GM19240 (cell line): ENCODE data around the gene ZBTB17.

Experiments used
- DNase-seq: peaks from one replicate; pipeline ENCODE4 v3.0.0; 2011; ENCODE audit warnings: low spot score; ENCODE audit not compliant: insufficient read length

The ZBTB17 gene

DNA sequence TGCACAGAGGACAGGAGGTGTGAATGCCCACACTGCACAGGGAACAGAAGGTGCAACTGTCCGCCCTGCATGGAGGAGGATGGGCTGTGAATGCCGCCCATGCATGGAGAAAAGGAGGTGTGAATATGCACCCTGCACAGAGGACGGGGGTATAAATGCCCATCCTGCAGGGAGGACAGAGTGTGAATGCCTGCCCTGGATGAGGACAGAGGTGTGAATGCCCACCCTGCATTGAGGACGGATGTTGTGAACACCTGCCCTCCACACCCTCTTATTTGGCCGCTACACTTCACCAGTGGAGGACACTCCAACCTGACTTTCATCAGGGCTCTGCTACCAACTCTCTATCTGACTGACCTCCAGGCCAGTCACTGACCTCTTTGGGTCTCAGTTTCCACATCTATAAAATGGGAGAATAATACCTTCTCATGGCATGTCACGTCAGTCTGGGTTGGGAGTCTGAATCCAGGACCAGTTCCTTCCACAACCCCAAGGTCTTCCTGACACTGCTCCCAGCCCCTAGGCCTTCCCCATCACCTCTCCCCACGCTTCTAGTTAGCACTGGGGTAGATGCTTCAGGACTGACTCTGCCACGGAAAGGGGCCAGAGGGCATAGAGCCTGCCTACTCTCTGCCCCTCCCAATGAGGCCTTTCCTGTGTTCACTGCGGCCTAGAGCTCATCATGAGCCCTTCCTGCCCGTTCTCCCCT, 28.4 kb downstream of the ZBTB17 start:
- no peak for DNase-seq

DNA sequence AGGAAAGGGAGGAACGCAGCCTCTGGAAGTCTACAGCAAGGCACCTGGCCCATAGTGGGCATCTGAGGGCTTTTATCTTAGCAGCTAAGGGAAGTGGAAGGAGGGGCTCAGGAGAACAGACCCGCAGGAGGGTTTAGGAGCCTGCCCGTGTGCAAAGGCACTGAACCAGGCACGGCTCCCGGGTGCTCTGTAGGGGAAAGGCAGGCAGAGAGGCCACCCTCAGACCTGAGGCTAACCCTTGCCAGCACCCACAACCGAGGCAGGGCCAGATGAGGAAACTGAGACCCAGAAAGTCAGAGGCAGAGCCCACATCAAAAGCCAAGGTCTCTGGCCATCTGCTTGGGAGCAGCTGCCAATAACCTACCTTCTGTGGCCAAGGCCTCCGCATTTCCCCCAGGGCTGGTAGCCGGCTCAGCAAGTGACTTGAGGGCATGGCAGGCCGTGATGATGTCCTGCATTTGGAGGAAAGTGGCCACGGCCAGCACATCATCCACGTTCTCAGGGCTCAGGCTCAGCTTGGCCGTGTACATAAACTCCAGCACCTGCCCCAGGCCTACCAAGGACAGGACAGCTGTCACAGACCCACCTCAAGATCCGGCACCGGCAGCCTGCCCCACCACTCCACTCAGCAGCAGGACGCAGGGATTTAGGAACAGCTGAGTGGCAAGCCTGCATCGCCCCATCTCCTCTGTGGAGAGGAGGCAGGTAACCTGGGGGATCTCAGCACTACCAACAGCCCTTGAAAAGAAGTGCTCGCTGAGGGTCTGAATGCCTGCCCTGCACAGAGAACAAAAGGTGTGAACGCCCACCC, 29.1 kb downstream of the ZBTB17 start:
- no peak for DNase-seq

DNA sequence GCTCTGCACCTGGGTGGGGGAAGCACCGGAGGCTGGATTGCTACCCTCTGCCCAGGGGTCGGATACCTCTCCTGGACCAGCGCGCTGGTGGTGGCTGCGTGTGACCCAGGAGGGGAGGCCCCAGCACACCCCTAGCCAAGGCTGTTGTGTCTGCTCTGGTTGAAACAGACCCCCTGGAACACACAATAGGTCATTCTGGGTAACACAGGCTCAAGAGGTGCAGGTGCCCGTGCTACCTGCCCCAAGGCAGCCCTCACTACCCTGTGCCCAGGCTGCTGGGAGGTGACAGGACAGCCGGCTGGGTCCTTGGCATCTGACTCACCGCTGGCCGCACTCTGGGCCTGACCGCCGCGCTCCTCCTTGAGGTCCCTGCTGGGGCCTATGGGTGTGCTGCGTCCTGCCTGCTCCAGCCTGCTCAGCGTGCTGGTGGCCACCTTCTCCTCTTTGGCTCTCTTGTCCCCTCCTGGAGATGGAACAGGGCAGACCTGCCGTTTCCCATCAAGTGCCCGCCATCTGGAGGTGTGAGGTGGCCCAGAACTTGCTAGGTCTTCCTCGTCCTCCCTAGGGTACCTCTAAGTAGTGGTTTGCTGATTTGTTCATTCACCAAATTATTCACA, 30.0 kb downstream of the ZBTB17 start:
- no peak for DNase-seq

DNA sequence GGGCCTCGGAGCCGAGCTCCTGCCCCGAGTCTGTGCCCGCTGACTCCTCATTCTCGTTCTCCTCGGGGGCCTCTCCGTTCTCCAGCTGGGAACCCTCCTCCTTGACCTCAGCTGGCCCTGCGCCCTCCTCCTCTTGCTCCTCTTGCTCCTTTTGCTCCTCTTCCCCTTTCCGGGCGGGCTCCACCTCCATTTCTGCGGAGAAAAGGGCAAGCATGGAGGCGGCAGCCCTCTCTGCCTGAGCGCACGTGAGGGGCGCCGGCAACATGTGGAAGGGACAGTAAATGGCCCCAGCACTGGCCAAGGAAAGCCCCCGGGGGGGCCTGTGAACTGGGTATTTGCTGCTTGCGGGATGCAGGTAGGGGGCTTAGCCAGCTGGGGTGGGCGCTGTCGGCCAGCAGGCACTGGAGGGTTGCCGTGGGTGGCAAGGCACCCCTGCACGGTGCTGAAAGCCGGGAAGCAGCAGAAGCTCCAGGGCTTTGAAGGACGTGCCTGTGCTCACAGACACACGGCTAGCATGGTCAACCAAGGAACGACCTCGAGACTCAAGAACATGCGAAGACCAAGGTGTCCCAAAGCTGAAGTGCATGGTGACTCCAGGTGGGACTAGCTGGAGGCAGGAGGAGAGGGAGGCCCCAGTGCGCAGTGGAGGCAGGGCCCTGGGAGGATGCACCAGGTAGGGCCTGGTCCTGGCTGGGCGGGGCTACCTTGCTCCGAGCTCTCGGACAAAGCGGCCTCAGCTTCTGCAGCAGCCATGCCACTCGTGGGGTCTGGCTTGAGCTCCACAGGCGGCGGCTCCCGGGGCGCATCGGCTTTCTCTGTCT, 30.7 kb downstream of the ZBTB17 start:
- DNase-seq = no peak

DNA sequence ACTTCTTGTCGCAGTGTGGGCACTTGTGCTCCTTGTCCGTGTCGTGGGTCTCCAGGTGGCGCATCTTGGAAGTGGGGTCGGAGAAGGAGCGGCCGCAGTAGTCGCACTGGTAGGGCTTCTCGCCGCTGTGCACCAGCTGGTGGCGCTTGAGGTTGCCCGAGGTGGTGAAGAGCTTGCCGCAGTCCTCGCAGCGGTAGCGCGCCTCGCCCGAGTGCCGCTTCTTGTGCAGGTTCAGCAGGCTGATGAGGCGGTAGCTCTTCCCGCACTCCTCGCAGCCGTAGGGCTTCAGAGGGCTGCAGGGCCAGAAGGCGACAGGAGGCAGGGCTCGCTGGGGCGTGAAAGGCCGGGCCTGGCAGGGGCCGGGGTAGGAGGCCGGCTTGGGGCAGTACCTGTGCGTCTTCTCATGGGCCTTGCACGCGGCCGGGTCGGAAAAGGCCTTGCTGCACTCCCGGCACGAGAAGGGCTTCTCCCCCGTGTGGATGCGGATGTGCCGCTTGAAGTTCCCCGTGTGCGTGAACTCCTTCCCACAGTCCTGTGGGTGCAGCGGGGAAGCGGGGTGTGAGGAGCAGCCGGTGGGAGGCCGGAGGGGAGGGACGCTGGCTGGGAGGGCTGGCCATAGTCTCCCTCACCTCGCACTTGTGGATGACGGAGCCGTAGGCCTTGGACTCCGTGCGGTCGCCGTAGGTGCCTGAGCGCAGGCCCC, 31.4 kb downstream of the ZBTB17 start:
- DNase-seq = no peak

DNA sequence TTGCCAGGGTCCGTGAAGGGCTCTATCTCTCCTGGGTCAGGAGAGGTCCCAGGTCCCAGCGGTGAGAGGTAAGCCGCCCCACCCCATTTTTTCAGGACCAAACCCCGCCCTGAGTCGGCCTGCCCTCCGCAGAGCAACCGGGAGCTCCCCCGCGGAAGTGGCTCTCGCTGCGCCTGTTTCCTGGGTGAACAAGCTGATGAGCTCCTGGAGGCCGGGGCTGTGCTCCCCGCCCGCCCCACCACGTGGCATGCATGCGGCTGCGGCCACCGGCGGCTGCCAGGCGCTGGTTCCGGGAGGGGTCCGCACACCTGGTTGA, 32.0 kb downstream of the ZBTB17 start:
- DNase-seq = no peak

DNA sequence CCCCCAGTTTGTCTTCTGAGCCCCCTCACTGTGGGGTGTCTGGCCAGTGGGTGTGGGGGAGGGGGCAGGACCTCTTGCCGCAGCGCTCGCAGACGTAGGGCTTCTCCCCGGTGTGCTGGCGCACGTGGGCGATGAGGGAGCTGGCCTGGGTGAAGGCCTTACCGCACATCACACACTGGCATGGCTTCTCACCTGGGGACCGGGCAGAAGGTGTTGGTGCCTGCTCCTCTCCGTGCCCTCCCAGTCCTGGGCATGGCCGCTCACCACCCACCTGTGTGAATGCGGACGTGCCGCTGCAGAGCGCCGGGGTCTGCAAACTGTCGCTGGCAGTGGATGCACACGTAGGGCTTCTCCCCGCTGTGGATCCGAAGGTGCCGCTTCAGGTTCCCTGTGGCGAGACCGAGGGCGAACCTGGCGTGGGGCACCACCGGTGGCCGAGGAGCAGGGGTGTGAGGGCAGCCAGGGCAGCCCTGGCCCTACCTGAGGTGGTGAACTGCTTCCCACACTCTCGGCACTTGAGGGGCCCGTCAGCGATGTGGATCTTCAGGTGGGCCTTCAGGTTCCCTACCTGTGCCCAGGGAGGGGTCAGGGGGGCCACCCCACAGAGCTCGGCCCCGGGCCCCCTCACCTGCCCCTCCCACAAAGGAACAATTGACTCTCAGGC, 32.4 kb downstream of the ZBTB17 start:
- DNase-seq = no peak

DNA sequence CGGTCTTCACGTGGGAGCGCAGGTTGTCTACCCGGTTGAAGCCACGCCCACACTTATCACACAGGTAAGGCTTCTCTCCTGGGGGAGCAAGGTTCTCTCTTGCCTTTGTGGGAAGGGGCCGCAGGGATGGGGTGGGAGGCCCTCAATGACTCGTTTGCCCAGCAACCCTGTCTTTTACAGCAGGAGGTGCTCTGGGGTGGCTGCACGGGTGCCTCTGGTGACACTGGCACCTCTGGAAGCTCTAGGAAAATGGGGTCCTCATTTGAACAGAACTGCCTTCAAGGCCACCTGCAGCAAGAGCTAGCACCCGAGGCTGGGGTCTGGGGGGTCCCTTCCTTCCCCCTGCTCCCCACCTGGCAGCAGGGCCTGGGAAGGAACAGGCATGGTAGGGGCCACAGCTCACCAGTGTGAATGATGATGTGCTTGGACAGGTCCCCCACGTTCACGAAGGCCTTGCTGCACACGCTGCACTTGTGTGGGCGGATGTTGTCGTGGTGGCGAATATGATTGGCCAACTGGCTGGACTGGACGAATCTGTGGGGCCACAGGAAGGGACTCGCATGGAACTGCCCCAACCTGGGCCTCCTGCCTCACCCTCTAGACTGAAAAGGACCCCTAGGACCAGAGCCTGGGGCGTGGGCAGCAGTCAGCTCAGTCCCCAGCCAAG, 33.1 kb downstream of the ZBTB17 start:
- DNase-seq = no peak

DNA sequence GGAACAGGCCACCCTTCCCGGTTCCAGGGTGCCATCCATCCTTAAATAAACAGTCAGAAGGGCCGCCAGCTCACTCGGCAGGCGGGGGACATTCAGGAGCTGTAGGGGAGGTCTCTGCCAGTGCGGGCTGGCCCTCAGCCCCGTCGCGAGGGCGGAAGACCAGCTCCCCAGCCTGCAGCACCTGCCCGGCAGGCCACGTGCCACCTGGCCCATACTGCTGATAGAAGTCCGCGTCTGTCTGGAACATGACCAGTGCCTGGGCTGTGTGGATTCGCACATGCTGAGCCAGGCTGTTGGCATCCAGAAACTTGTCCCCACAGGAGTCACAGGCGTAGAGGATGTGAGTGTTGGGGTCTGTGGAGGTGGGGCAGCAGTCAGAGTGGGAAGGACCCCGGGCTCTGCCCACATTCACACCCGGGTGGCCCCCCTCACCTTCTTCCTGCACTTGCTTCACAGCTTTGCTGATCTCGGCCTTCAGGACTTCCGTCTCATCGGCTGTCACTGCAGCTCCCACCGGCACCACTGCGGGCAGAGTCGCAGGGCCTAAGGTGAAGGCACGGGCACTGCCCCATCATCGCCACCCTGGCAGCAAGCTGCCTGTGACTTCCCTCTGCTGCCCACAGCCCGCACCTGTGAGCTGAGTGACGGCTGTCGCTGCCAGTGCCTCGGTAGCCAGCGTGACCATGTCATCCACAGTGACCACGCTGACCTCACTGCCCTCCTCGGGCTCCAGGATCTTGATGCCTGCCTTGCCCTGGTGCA, 33.8 kb downstream of the ZBTB17 start:
- no peak for DNase-seq

DNA sequence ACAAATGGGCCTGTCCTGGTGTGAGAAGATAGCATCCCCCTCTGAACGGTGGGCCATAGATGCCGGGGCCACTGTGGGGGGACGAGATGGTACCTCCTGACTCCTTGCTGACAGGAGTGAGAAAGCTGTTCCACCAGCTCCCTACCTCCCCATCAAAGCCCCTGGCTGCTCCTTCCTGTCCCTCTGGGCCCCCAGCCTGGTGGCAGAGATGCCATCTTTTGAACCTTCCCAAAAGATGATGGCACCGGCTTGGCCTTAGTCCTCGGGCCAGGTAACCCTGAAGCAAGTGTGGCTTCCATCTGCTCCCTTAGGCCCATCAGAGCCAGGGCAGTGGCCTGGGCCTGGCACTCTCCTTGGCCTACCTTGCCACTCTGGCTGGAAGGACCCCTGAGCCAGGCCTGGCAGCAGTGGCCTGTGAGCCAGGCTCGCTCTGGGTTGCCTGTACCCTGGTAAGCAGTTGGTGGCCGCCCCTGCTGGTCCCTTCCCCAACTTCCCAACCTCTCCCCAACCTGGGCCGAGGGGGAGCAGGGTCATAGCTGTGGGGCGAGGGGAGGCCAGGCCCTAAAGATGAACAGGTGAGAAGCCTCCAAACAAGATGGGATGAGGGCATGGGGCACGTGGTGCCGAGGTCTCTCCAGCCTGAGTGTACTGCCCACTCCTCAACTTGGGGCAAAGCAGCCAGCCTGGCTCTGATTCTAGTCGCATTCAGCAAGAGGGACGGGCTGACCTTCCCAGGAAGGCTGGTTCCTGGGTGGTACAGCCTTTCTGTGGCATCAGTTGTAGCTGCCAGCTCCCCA, 34.7 kb downstream of the ZBTB17 start:
- DNase-seq = no peak

DNA sequence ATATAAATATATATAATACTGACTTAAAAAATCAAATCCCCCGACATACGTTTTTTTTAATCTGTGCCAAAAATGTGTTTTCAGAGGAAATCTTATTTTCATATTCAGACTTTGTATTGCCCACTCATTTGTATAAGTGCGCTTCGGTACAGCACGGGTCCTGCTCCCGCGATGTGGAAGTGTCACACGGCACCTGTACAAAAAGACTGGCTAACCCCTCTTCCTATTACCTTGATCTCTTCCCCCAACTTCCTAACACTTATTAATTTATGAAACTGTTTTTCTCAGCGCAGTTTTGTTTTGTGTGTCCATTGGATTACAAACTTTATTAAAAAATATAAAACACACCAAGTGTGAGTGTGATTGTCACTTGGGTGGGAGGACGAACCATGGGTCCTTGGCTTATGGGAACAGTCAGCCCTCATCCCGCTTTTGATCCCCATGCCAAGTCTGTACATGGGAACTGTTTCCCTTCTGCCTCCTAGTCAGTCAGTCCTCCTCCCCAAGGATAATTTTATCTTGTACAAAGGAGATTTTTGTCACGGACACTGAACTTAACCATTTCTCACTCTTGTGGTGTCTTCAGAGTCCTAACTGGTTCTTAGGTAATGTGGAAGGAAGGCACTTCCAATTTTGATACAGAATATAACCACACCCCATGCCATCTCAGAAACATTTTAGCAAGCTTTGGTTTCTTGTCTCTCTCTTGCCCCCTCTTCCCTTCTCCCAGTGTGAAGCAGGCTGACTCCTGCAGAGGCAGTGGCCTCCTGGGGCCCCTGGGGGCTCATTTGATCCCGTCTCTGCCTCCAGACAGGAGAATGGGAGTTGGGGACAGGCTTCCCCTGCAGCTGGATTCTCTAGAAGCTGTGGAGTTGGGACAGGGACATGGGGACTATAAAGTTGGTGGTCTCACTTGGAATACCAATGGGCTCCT, 35.5 kb downstream of the ZBTB17 start:
- DNase-seq = no peak

DNA sequence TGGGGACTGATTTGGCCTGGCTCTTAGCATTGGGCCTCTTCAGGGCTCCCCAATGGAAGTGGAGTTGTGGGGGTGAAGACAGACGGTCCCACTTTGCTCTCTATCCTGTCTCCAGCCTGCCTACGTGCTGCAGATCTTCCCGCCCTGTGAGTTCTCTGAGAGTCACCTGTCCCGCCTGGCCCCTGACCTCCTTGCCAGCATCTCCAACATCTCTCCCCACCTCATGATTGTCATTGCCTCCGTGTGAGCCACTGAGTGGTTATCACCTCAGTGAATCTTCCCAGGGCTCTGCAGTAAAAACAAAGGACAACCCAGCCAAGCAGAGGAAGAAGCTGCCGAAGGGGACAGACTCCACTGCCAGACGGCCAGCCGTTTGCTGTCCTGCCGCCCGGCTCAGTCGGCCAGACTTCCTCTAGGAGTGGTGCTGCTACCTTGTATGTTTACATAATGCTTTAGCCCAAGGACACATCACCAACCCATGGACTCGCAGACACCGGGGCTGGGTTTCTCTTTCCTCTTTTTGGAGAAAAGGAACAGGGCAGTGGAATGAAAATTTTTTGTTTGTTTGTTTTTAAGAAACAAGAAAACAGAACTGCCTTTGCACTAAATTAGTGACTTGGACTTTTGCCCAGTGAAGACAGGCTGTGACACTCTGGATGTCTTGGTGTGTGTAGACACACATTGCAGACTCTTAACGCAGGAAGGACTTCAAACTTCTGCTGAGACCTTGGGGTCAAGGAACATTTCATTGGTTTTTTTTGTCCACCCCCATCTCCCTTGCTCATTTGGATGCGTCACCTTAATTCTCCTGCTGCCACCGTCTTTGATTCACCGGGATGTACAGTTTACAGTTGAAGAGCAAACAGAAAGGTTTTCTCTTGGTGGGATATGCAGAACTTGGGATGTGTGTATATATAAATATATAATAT, 36.5 kb downstream of the ZBTB17 start:
- DNase-seq = no peak

DNA sequence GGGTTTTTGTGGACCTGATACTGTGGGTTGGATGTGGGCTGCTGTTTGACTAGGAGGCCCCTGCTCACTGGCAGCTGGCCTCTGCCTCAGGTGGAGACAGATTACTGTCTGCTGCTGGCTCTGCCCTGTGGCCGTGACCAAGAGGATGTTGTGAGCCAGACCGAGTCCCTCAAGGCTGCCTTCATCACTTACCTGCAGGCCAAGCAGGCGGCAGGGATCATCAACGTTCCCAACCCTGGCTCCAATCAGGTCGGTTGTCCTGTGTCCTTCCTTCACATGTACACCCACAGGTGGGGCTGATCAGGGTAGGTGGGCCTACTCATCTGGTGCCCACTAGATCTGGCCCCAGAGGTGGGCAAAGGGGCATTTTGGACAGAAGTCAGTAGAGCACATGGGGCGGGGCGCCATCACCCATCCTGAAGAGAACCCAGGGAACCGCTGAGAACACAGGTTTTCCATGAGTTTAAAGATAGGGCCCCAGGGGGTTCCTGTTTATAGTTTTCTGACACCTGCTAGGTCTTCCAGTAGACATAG, 37.2 kb downstream of the ZBTB17 start:
- no peak for DNase-seq

DNA sequence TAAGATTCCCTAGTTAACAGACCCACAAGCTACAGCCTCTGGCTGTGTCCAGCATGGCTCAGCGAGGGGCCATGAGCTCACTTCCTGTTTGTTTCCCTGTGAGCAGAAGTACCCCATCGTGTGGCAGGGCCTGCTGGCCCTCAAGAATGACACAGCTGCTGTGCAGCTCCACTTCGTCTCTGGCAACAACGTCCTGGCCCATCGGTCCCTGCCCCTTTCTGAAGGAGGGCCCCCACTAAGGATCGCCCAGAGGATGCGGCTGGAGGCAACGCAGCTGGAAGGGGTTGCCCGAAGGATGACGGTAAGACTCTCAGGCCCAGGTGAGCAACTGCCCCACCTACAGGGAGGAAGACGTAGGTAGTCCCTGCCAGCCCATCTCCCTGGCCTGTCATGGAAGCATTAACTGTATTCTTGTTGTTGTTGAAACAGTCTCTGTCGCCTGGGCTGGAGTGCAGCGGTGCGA, 38.2 kb downstream of the ZBTB17 start:
- no peak for DNase-seq

DNA sequence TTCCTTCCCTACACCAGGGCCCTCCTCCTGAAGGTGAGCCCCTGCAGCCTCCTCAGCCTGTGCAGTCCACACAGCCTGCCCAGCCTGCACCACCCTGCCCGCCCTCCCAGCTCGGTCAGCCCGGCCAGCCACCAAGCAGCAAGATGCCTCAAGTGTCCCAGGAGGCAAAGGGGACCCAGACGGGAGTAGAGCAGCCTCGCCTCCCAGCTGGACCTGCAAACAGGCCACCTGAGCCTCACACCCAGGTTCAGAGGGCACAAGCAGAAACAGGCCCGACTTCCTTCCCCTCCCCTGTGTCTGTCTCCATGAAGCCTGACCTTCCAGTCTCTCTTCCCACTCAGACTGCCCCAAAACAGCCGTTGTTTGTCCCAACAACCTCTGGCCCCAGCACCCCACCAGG, 38.8 kb downstream of the ZBTB17 start:
- DNase-seq = no peak

DNA sequence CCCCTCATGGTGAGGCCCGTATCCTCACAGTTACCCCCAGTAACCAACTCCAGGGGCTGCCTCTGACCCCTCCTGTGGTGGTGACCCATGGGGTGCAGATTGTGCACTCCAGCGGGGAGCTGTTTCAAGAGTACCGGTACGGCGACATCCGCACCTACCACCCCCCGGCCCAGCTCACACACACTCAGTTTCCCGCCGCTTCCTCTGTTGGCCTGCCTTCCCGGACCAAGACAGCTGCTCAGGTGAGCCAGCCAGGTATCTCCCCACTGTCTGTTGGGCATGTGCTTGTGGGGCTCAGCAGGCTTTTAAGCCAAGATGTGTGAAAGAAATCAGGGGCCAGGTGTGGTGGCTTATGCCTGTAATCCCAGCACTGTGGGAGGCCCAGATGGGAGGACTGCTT, 39.9 kb downstream of the ZBTB17 start:
- no peak for DNase-seq
